ENCODE results near the gene SLC2A13. TPM values are rescaled to one million over a fixed set of nuclear protein-coding genes. Genes with fewer than 3 reads are reported as not detected.
"Not testable (repeated sequence)": the region's sequence is repeated elsewhere in the genome, so short reads cannot be mapped to it uniquely, and the experiment has no call there.

SLC2A13 gene
- total RNA-seq, 1 donor from 2014 or later, result 5.6 TPM

GRCh38 chr12:40055228-40055579, 50.7 kb downstream of the SLC2A13 start:
- no peak for TF ChIP-seq CTCF (conservative IDR thresholded peaks at IDR 0.05)
- H3K4me3 Mint-ChIP-seq, result no peak overlapping the region
- no peaks in the 10 kb centered on the region for H3K36me3 Mint-ChIP-seq (ENCODE audit: low read depth)
- no peak overlapping the region for H3K27ac Mint-ChIP-seq (ENCODE audit: unreplicated experiment)
- no peaks in the 10 kb centered on the region for H3K4me1 Mint-ChIP-seq
- H3K27me3 Mint-ChIP-seq (ENCODE audit: low read depth), result no peaks in the 10 kb centered on the region
- no peak for DNase-seq (ENCODE audit: low read depth, low spot score)
- no peaks in the 10 kb centered on the region for H3K9me3 Mint-ChIP-seq

- no peaks in the 10 kb centered on the region for H3K36me3 Mint-ChIP-seq (ENCODE audit: low read depth)
- DNase-seq (ENCODE audit: low read depth, low spot score), result no peak
- H3K27me3 Mint-ChIP-seq (ENCODE audit: low read depth), result no peaks in the 10 kb centered on the region
- no peaks in the 10 kb centered on the region for H3K9me3 Mint-ChIP-seq
- no peak overlapping the region for H3K4me3 Mint-ChIP-seq
- no peak for TF ChIP-seq CTCF (conservative IDR thresholded peaks at IDR 0.05)
- H3K4me1 Mint-ChIP-seq, result no peaks in the 10 kb centered on the region
- H3K27ac Mint-ChIP-seq (ENCODE audit: unreplicated experiment), result no peak overlapping the region
Measured at GRCh38 chr12:40054555-40055227, 51.2 kb downstream of the SLC2A13 start.

- H3K27ac Mint-ChIP-seq (ENCODE audit: unreplicated experiment), result no peak overlapping the region
- no peak for DNase-seq (ENCODE audit: low read depth, low spot score)
- no peaks in the 10 kb centered on the region for H3K9me3 Mint-ChIP-seq
- H3K4me3 Mint-ChIP-seq, result no peak overlapping the region
- no peaks in the 10 kb centered on the region for H3K4me1 Mint-ChIP-seq
- no peak for TF ChIP-seq CTCF (conservative IDR thresholded peaks at IDR 0.05)
- no peaks in the 10 kb centered on the region for H3K27me3 Mint-ChIP-seq (ENCODE audit: low read depth)
- no peaks in the 10 kb centered on the region for H3K36me3 Mint-ChIP-seq (ENCODE audit: low read depth)
Measured at GRCh38 chr12:40049268-40049667, 56.6 kb downstream of the SLC2A13 start.

- not testable (repeated sequence) for H3K9me3 Mint-ChIP-seq; H3K27ac Mint-ChIP-seq (ENCODE audit: unreplicated experiment); H3K4me3 Mint-ChIP-seq; H3K36me3 Mint-ChIP-seq (ENCODE audit: low read depth); H3K27me3 Mint-ChIP-seq (ENCODE audit: low read depth); H3K4me1 Mint-ChIP-seq; DNase-seq (ENCODE audit: low read depth, low spot score)
Measured at GRCh38 chr12:40047002-40047401, 58.9 kb downstream of the SLC2A13 start.

- no peak for DNase-seq (ENCODE audit: low read depth, low spot score)
- Mint-ChIP-seq H3K27me3 (ENCODE audit: low read depth) (no peaks in the 10 kb centered on the region), H3K9me3 (peaks cover 2% of the 10 kb centered on the region), H3K27ac (ENCODE audit: unreplicated experiment) (no peak overlapping the region), H3K4me3 (no peak overlapping the region), H3K4me1 (no peaks in the 10 kb centered on the region), H3K36me3 (ENCODE audit: low read depth) (no peaks in the 10 kb centered on the region)
- TF ChIP-seq CTCF (conservative IDR thresholded peaks at IDR 0.05), result no peak
Measured at GRCh38 chr12:40045656-40046055, 60.2 kb downstream of the SLC2A13 start.

GRCh38 chr12:40044396-40044795, 61.5 kb downstream of the SLC2A13 start:
- DNase-seq (ENCODE audit: low read depth, low spot score), result no peak
- Mint-ChIP-seq H3K27me3 (ENCODE audit: low read depth) (no peaks in the 10 kb centered on the region), H3K36me3 (ENCODE audit: low read depth) (no peaks in the 10 kb centered on the region), H3K9me3 (peaks cover 2% of the 10 kb centered on the region), H3K4me1 (no peaks in the 10 kb centered on the region), H3K4me3 (no peak overlapping the region), H3K27ac (ENCODE audit: unreplicated experiment) (no peak overlapping the region)
- no peak for TF ChIP-seq CTCF (conservative IDR thresholded peaks at IDR 0.05)
